Sciatic nerve (tissue), 2 donors: ENCODE data around the gene ABRAXAS1. TPM values are rescaled to one million over a fixed set of nuclear protein-coding genes. Genes with fewer than 3 reads are reported as not detected.

Experiments
- ATAC-seq: fragments of 200-7000 bp; cut with Tn5 transposase; one replicate; pipeline ENCODE4 v1.9.1; 2020; ENCODE audit warnings: mild to moderate bottlenecking, moderate library complexity
- DNase-seq: peaks from one replicate; pipeline ENCODE4 v3.0.0-alpha.2; 2020; ENCODE audit warnings: low spot score
- intact Hi-C: fragments of 100-400 bp; cut with DNase I; formaldehyde crosslinking; loops from one replicate; pipeline ENCODE4 v1.14.2; 2022
- total RNA-seq: library from RNA; stranded (reverse); fragmentation: NEBNext Ultra II Directional; extraction: Animal tissue kit (Norgen Biotek cat#: 25700); gene quantifications from one replicate; pipeline ENCODE4 v1.2.1, GENCODE V29; 2021
- donor health status: DM: no; HTN: no; CAD: no.
- donor health status: DM: no; HTN: no; CAD: no.

The ABRAXAS1 gene
- total RNA-seq, 1 donor from 2014 or later, result 18.8 TPM

GRCh38 chr4:83455281-83456183 is 29.4 kb downstream of the ABRAXAS1 start, which contains the start of the genes HELQ and MRPS18C:
HELQ (minus strand) TSS chr4:83455823; CDS start chr4:83455693, 130 bp downstream.
MRPS18C (plus strand) TSS chr4:83456058; CDS start chr4:83456078, 20 bp downstream.
- peak; percentile 99 for ATAC-seq
- intact Hi-C loops, result no loop called here

GRCh38 chr4:83454686-83455085 is 30.2 kb downstream of the ABRAXAS1 start:
- intact Hi-C loops, result no loop called here
- ATAC-seq (no peak), DNase-seq (no peak)

More at GRCh38 chr4:83455281-83456183, 29.4 kb downstream of the ABRAXAS1 start, which contains the start of the genes HELQ and MRPS18C:
- peak; percentile 97 for DNase-seq

- DNase-seq (no peak), ATAC-seq (no peak)
- intact Hi-C loops, result no loop called here
Measured at GRCh38 chr4:83449009-83449408, 35.9 kb downstream of the ABRAXAS1 start.

- intact Hi-C loops, result no loop called here
- no peak for ATAC-seq
- no peak for DNase-seq
Measured at GRCh38 chr4:83440899-83441298, 44.0 kb downstream of the ABRAXAS1 start.

GRCh38 chr4:83440148-83440814 is 44.6 kb downstream of the ABRAXAS1 start:
- DNase-seq, result no peak
- no peak for ATAC-seq
- intact Hi-C loops, result no loop called here

GRCh38 chr4:83438719-83439118 is 46.2 kb downstream of the ABRAXAS1 start:
- no peak for DNase-seq
- no peak for ATAC-seq
- intact Hi-C loops, result no loop called here

- no peak for DNase-seq
- ATAC-seq, result no peak
- intact Hi-C loops, result no loop called here
Measured at GRCh38 chr4:83436680-83437079, 48.2 kb downstream of the ABRAXAS1 start.

GRCh38 chr4:83431200-83431599 is 53.7 kb downstream of the ABRAXAS1 start:
- no peak for DNase-seq
- intact Hi-C loops, result no loop called here
- no peak for ATAC-seq

GRCh38 chr4:83418211-83418610 is 66.7 kb downstream of the ABRAXAS1 start:
- no peak for ATAC-seq
- DNase-seq, result no peak
- intact Hi-C loops, result no loop called here

GRCh38 chr4:83417566-83417965 is 67.3 kb downstream of the ABRAXAS1 start:
- intact Hi-C loops, result no loop called here
- no peak for DNase-seq
- no peak for ATAC-seq

- ATAC-seq (no peak), DNase-seq (no peak)
- intact Hi-C loops, result no loop called here
Measured at GRCh38 chr4:83413676-83414075, 71.2 kb downstream of the ABRAXAS1 start.

Other genes starting within 250 kb of the ABRAXAS1 start
- 9.4 TPM for gene COQ2, start 200.3 kb downstream of the ABRAXAS1 start, total RNA-seq
- gene HPSE, start 150.3 kb downstream of the ABRAXAS1 start, total RNA-seq, result 4.1 TPM
- 18.7 TPM for gene HELQ, start 29.3 kb downstream of the ABRAXAS1 start, total RNA-seq
- gene MRPS18C, start 29.0 kb downstream of the ABRAXAS1 start, total RNA-seq, result 37.0 TPM
- 7.8 TPM for gene GPAT3, start 51.0 kb upstream of the ABRAXAS1 start, total RNA-seq